A172 (cell line): ENCODE results near the gene THY1. TPM values are rescaled to one million over a fixed set of nuclear protein-coding genes. Genes with fewer than 3 reads are reported as not detected.
"Not testable (repeated sequence)": the region's sequence is repeated elsewhere in the genome, so short reads cannot be mapped to it uniquely, and the experiment has no call there.

Experiments used
- DNase-seq: peaks from one replicate; pipeline ENCODE4 v3.0.0-alpha.2; 2015; ENCODE audit warnings: low spot score
- total RNA-seq: library from RNA; depleted of rRNA; stranded (reverse); fragments of >200 nt; shearing (Covaris generic); gene quantifications from 2 replicates; pipeline ENCODE4 v1.2.3, GENCODE V29; 2014

THY1 gene
- total RNA-seq, 1 experiment from 2014 or later = 276 TPM

GRCh38 chr11:119418759-119419158 lies 4.2 kb downstream of the THY1 start:
- no peak for DNase-seq

GRCh38 chr11:119417726-119418540 lies 5.0 kb downstream of the THY1 start:
- peak; percentile 83 for DNase-seq

GRCh38 chr11:119416606-119417580 lies 6.1 kb downstream of the THY1 start:
- DNase-seq = peak; percentile 70

- no peak for DNase-seq
Observed at GRCh38 chr11:119415966-119416365, 7.0 kb downstream of the THY1 start.

DNA sequence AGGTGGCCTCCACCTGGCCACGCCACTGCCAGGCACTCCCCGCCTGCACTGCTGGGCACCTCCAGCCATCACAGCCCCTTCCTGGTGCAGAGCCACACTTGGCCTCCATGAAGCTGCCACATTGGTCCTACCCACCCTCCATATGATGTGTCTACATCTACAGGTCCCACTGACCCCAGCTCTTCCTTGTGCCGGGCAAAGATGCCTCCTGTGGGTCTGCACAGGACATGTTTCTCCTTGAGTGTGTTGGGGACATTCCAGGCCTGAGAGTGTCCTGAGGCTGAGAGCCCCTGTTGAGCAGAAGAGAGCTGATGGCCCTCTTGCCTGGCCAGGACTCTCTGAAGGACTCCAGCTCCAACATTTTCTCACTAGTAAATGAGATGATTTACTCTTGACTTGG lies 7.5 kb downstream of the THY1 start:
- DNase-seq = no peak

DNA sequence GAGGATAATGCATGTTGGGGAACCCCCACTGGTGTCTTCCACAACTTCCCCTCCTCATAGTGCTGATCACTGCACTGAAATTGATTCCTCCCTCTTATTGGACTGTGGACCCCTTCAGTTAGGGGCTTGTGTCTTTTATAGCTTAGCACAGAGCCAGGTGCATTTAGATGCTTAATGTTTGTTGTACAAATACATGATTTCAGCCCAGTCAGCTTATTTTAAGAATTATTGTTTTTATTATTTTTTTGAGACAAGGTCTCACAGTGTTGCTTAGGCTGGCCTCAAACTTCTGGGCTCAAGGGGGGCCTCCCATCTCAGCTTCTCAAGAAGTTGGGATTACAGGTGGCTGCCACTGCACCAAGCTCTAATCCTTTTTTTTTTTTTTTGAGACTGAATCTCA lies 8.2 kb downstream of the THY1 start:
- DNase-seq = no peak

- no peak for DNase-seq
Observed at GRCh38 chr11:119414321-119414720, 8.7 kb downstream of the THY1 start.

- DNase-seq = no peak
Observed at GRCh38 chr11:119412072-119412471, 10.9 kb downstream of the THY1 start.

GRCh38 chr11:119410501-119410900 lies 12.5 kb downstream of the THY1 start:
- no peak for DNase-seq

DNA sequence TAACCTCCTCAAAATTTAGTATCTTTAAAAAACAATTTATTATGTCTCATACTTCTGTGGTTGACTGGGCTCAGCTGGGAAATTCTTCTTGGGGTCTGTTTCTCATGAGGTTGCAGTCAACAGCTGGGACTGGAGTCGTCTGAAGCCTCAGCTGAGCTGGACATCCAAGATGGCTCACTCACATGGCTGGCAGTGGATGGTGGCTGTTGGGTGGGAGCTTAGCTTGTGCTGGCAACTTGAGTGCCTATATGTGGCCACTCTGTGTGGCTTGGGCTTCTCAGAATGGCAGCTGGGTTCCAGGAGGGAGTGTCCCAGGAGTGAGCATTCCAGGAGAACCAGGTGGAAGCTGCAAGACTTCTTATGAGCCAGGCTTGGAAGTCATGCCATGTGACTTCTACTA lies 13.2 kb downstream of the THY1 start:
- no peak for DNase-seq

- no peak for DNase-seq
Observed at GRCh38 chr11:119406005-119406404, 17.0 kb downstream of the THY1 start.

DNA sequence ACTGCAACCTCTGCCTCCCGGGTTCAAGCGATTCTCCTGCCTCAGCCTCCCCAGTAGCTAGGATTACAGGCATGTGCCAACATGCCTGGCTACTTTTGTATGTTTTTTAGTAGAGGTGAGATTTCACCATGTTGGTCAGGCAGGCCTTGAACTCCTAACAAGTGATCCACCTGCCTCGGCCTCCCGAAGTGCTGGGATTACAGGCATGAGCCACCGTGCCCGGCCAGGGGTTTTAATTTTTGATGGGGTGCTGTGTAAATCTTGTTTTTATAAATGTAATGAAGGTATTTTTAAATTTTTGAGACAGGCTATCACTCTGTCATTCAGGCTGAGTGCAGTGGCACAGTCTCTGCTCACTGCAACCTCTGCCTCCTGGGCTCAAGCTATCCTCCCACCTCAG lies 17.5 kb downstream of the THY1 start:
- not testable (repeated sequence) for DNase-seq

GRCh38 chr11:119404872-119405271 lies 18.1 kb downstream of the THY1 start:
- DNase-seq = no peak

DNA sequence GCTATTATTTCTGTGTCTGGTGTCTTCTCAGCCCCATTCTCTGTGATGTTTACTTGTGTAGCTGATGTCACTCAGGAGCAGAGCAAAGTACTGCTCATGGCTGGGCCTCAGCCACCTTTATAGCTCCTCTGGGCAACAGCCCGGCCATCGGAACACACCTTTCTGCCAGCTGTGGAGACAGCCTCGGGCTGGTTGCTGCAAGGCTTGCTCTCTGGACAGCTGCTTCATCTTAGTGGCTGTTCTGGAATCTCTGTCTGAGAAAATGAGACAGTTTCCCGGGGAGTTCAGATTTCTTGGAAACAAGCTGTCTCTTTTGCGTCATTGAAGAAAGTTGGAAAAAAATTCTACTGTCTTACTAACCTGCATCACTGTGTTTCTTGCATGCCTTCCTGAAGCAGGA lies 20.0 kb downstream of the THY1 start:
- no peak for DNase-seq

DNA sequence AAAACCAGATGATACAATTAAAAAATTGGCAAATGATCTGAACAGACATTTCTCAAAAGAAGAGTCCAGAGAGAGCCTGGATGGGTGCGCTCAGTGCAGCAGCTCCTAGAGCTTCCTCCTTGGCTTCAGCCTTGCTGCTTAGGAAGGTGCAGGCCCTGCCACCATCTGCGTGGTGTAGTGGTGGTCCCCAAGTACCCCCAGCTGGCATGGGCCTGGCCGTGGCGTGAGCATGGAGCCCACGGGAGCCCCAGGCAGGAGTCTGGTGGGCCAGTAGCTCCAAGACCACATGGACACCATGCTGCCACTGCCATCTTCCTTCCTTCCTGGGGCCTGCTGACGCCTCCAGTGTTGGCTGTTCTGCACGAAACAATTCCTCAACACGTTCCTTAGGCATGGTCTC lies 20.5 kb downstream of the THY1 start:
- no peak for DNase-seq

DNA sequence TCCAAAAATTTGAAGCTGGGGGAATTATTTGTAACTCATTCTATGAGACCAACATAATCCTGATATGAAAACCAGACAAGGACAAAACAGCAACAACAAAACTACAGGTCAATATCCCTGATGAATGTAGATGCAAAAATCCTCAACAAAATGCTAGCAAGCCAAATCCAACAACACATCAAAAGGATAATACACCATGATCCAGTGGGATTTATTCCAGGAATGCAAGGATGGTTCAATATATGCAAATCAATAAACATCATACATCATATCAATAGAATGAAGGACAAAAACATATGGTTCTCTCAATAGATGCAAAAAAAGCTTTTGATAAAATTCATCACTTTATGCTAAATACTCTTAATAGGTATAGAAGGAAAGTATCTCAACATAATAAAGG lies 22.1 kb downstream of the THY1 start:
- no peak for DNase-seq

GRCh38 chr11:119397740-119398139 lies 25.2 kb downstream of the THY1 start:
- DNase-seq = no peak

DNA sequence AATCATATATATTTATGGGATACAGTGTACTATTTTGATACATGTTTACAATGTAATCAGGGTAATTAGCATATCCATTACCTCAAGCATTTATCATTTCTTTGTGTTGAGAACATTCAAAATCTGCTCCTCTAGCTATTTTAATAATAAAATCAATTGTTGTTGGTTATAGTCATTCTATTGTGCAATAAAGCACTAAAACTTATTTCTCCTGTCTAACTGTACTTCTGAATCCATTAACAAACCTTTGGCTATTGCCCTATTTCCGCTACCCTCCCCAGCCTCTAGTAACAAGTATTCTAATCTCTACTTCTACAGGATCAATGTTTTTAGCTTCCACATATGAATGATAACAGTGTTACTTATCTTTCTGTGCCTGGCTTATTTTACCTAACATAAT lies 26.1 kb downstream of the THY1 start:
- DNase-seq = no peak

DNA sequence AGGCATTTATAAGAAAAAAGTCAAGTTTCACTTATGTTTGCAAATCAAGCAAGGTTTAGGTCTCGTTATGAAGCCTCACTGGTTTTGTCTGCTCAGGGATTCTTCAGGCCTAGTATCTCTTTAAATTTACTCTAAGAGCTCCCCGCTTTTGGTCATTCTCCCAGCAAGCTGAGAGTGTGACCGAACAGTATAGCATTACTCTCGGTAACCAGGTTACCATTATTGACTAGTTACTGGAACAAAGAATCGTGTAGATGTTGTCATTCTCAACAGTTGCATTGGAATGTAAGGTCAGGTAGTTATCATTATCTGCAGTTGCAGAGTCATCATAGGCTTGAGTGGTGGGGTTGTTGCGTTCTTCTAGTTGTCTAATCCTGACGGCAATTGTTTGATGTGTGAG lies 31.7 kb downstream of the THY1 start:
- DNase-seq = no peak

DNA sequence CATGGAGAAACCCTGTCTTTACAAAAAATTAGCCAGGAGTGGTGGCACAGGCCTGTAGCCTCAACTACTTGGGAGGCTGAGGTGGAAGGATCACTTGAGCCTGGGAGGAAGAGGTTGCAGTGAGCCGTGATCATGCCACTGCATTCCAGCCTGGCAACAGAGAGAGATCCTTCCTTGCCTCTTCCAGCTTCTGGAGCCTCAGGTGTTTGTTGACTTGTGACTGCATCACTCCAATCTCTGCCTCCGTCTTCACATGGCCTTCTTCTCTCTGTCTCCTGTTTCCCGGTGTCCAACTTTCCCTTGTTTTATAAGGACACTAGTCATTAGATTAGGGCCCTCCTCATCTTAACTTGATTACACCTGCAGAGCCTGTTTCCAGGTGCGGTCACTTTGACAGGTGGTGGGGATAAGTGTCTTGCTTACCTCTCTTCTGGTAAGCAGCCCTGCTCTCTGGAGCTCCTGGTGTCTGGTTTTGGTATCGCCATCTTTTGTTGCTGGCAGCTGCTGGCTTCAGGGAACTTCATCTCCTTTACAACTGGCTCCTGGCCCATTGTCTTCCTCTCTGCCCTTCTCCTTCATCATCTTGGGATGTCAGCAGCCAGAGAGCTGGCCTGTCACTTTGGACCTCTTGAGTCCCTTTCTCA lies 33.2 kb downstream of the THY1 start:
- DNase-seq = no peak

DNA sequence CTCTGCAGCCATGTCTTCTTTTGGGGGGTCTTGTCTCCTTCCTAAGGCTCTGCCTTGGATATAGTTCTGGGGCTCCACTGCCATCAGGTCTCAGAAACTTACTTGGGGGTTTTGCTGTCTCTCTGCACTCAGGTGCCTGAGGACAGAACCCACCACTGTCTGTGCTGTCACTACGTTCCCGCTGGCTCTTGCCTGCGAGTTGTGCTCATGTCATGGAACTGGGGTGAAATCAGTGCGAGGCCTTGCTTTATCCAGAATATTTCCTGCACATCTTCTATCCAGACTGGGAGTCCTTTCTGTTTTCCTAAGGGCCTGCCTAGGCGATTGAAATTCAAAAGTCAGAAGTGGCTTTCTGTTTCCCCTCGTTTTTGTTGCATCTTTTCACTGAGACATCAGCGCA lies 34.9 kb downstream of the THY1 start:
- DNase-seq = no peak

- DNase-seq = no peak
Observed at GRCh38 chr11:119384332-119384731, 38.6 kb downstream of the THY1 start.
